GM10847 (cell line): ENCODE results near the gene MCM9.

Source experiments
- POLR2A ChIP-seq: IDR thresholded peaks from 2 replicates; pipeline ENCODE4 v1.6.1; 2011; ENCODE audit not compliant: insufficient read length; ENCODE audit errors: extremely low read depth

Gene MCM9

DNA sequence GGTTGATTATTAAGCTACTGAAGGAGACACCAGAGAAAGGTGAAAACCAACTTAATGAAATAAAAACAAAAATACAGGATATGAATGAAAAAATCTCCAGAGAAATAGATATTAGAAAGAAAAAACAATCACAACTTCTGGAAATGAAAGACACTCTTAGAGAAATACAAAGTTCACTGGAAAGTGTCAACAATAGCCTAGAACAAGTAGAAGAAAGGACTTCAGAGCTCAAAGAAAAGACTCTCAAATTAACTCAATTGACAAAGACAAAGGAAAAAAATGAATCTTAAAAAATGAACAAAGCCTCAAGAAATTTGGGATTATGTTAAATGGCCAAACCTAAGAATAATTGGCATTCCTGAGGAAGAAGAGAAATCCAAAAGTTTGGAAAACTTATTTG, 10.3 kb upstream of the MCM9 start:
- TF ChIP-seq POLR2A, result no peak

DNA sequence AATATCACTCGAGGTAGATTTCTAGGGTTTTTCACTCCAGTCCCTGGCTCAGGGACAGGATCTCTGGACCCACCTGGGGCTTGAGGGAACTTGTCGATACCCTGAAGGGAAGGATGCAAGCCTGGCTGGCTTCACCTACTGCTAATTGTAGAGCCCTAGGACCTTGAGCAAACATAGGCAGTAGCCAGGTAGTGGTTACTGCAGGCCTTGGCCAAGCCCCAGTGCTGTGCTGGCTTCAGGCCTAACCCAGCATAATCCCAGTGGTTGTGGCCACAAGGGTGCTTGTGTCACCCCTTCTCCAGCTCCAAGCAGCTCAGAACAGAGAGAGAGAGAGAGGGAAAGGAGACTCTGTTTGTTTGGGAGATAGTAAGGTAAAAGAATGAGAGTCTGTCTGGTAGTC, 5.8 kb upstream of the MCM9 start:
- TF ChIP-seq POLR2A, result no peak

DNA sequence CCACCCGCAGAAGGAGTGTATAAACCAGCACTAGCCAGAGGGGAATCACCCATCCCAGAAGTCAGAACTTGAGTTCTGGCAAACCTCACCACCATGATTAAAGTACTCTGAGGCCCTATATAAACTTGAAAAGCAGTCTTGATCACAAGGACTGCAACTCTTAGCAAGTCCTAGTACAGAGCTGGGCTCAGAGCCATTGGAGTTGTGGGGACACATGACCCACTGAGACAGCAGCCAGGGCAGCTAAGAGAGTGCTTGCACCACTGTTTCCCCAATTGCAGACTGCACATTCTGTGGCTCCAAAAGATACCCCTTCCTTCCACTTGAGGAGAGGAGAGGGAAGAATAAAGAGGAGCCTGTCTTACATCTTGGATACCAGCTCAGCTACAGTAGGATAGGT, 4.7 kb upstream of the MCM9 start:
- no peak for TF ChIP-seq POLR2A

DNA sequence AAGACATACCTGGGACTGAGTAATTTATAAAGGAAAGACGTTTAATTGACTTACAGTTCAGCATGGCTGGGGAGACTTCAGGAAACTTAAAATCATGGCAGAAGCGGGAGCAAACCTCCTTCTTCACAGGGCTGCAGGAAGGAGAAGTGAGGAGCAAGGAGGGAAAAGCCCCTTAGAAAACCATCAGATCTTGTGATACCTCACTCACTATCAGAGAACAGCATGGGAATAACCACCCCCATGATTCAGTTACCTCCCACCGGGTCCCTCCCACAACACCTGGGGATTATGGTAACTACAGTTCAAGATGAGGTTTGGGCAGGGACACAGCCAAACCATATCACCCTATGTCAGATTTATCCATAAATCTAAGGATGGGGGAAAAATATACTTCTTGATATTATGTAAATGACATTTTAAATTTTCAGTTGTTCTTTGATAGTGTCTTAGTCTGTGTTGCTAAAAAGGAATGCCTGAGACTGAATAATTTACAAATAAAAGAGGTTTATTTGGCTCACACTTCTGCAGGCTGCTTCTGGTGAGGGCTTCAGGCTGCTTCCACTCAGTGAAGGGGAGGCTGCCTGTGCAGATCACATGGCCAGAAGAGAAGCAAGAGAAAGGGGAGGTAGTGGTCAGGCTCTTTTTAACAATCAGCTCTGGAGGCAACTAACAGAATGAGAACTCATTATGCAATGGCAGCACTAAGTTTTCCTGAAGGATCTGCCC, 1.2 kb upstream of the MCM9 start:
- TF ChIP-seq POLR2A, result no peak

DNA sequence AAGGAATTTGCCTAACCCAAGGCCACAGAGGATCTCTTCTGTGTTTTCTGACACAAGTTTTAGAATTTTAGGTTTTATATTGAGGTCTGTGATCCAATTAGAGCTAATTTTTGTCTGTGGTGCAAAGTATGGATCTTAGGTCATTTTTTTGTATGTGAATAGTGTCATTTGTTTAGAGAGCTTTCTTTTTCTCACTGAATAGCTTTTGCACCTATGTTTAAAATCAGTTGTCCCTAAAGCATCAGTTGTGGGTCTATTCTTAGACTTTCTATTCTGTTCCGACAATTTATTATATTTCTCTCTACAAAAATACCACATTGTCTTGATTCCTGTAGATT, 341 bp upstream of the MCM9 start:
- TF ChIP-seq POLR2A, result no peak

DNA sequence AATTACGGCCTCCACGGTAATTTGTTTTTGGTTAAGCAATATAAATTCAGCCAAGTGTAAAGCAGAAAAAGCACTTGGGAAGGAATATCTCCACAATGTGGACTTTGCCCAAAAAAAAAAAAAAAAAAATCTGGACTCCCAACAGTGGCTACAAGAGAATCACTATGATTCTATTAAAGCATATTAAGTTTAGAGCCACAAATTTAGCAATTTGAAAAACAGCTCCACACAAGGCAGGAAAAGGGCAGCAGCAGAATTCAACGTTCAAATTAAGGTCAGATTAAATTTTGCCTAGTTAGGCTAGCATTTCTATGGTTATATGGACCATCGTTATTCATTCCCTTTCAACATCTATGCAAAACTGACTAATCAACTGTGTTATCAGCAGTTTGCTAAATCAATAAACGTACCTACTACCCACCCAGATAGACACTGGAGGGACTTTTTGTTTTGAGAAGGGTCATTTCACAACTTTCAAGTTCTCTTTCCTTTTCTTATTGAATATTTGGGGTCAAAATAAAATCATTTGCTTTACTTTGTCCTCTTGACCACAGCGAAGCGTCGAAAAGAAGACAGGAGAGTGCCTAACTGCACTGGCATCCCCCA, 1.0 kb downstream of the MCM9 start:
- no peak for TF ChIP-seq POLR2A

DNA sequence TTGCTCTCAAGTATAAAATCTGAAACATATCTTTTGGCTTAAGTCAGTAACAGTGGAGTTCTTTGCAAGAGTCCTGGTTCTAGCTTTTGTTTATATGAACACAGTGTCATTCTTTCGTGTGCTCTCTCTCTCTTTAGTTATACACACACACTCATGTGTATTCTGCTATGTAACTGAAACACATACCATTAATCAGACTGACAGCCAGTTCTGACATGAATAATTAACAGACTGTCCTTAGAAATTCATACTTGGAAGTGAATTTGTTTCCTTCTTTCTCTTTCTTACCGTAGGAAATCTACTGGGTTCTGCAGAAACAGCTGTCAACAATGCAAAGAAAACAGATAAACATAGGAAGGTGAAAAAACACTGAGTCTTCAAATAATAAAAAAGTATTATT, 2.5 kb downstream of the MCM9 start:
- TF ChIP-seq POLR2A, result no peak

DNA sequence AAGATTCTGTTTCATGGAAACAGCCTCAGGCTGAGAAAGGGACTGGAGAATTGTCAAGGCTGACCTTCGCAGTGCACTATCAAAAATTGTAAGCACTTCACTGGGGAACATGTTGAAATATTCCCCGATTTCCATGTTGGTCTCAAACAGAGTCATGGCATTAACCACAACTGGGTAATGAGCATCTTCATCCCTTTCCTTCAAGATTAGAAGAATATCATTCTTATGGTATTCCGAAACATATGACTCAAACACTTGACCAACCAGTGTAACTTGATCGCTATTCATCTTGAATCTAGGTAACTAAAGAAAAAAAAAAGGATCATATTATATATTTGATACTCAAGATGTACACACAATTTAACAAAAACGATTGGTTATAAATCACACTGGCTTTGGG, 3.5 kb downstream of the MCM9 start:
- TF ChIP-seq POLR2A, result no peak

DNA sequence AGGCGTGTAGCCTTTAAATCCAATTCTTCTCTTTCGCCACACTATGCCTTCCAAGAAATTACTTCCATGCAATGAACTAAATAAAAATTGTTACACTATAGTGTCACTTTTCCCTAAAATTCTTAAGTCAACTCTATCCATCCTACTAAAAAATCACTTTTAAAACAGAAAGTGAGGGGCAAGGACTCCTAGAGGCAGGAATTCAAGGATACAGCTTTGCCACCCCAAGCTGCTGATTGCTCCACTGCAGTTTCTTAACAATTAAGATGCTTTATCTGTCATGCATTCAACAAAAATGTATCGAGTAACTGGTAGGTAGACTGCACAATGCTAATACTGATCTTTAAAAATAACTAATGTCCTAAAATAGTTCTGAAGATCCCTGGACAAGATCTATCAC, 4.3 kb downstream of the MCM9 start:
- TF ChIP-seq POLR2A, result no peak

DNA sequence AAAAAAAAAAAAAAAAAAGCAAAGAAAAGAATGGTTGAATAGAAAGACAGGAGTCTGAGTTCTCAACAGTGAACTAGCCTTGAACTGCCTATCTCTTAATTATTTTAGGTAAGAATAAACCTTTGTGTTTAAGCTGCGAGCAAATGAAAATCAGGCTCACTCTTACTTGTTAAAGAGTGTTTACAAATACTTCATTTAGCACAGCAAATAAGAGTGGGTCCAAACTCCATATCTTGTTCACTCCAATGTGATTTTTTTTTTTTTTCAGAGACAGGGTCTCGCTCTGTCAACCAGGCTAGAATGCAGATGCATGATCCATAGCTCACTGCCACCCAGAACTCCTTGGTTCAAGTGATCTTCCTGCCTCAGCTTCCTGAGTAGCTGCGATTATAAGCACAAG, 11.9 kb downstream of the MCM9 start:
- no peak for TF ChIP-seq POLR2A

DNA sequence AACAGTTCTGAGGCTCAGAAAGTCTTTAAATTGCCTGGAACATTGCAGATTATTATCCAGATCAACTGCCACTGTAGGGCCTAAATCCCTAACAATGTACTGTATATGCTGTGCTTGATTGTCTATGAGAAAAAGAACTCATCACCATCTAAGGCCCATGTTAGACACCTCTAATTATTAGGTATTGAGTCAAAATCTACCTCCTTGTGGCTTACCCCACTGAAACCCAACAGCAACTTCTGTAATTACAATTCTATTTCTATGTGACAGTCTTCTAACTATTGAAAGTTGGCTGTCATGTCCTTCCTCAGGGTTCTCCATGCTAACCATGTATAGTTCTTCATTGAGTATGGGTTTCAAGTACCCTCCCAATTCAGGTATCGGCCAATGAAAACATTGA, 13.9 kb downstream of the MCM9 start:
- no peak for TF ChIP-seq POLR2A

DNA sequence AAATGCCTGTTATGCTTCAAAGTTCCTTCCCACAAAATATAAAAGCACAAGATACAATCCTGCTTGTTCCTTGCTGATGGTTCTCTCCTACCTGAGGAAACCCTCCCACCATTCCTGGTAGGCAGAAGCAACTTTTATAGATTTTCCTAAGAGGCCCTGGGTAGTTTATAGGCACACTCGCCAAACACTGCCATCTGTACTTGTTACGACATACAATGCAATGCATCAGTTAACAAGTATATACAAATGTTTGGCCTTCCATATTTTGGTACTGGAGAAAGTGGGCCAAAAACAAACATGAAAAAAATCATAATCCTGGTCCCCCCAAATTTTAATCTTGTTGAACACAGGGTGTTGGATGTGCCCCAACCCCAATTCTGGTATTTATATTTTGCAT, 16.6 kb downstream of the MCM9 start:
- TF ChIP-seq POLR2A, result no peak

DNA sequence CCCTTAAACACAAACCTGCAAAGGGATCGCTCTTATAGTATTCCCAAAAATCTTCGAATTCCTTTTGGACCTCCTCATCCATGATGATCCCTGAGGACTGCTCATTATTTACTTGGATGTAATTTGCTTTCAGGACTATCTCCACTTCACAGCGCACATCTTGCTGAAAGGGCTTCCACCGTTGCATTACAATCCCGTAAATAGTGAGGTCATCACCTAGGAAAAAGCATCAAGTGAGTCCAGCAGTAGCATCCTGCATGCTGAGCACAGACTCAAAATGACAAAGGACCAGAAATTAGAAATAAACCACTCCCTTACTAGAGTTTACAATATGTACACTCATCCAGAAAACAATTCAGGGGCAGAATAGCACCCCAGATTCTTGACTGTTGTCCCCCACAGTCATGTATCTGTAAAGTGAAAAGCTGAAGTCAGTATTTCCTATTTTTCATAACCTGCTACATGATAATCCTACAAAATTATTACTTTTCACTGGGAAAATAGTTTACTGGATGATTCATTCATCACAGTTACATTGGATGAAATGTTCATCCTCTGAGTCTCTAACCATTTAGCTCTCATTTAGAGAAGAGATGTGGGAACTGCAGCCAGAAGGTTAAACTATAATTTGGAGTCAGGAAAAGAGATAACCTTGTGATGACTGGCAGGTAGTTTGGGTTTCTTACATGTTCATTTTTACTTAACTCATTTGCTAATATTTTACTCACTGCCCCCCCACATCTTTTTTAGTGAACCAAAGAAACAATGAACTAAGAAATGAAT, 17.2 kb downstream of the MCM9 start:
- no peak for TF ChIP-seq POLR2A

DNA sequence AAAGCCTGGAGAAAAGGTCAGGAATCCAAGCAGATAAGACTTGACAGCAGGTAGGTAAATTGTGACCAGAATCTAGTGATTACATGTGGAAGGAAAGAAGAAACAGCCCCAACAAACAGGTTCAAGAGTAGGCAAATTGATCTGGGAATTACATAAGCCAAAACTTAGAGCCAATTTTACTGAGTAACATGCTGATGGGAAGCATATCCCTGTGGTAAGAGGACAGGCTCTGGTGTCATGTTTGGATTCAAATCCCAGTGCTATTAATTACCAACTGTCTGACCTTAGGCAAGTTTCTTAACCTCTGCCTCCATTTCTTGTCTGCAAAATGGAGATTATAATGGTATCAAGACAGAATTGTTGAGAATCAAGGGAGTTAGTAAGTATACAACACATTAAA, 20.4 kb downstream of the MCM9 start:
- no peak for TF ChIP-seq POLR2A

DNA sequence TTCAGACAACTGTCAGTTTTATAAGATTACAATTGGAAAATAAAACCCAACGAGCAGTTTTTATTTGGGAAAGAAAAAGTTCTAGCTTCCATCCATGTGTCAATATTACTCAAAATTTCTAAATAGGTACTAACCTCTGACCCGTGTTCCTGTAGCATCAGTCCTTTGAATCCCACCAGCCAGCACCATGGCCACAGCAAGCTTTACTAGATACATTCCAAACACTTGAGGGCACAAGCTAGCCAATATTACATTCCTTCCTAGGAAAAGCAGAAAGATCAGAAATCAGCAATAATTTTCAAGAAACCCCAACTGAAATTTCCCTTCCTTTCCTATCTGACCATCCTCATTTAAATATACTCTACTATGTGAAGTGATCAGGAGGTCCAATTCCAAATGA, 21.8 kb downstream of the MCM9 start:
- TF ChIP-seq POLR2A, result no peak

DNA sequence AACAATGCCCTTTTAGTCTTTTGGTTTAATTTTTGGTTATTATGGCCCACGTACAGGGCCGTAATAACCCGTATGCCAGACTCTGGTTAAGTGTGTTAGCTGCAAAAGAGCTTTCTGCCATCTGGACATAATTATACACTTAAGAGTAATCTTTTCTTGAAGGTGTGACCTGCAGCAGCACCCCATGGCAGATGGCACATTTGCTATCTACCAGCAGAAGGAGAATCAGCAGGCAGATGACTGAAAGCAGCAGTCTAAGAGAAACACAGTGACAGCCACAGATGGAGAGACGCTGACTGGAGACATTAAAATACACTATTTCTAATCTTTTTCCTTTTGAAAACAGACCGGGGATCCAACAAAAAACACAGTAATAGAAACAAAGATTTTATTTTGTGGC, 22.3 kb downstream of the MCM9 start:
- TF ChIP-seq POLR2A, result no peak

DNA sequence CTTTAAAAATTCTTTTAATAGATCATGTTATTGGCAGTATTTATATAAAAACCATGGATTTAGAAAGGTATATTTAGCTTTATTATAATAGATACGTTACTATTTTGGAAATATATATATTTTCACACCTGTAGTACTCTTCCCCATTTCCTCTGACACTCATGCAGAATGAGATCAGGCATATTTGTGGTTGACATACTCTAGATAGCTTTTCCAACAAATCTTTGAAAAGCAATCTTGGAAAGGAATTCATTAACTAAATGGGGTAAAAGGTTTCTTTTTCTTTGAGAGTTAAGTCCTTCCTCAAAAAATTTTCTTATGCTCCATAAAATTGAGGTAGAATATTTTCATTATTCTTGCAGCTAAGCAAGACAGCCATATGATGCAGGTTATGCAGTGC, 26.5 kb downstream of the MCM9 start:
- no peak for TF ChIP-seq POLR2A

DNA sequence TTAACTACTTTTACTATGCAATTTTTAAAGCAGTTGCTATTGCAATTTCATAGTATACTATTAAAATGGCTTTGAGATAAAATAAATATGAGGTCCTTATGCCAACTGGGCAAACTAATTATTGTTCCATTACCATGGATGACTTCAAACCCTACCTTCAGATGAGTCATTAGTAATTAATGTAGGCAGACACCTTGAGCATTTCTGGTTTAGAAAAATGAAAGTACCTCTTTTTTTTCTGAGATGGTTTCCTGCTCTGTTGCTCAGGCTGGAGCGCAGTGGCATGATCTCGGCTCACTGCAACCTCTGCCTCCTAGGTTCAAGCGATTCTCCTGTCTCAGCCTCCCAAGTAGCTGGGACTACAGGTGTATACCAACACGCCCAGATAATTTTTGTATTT, 29.1 kb downstream of the MCM9 start:
- no peak for TF ChIP-seq POLR2A
